H1 (cell line): Measurements from ENCODE around the gene CLASP2. TPM values are rescaled to one million over a fixed set of nuclear protein-coding genes. Genes with fewer than 3 reads are reported as not detected.

ENCODE experiments used
- CTCF ChIA-PET: fragments of 300-600 bp; sonication (Branson Sonifier 250); formaldehyde crosslinking; loops from one replicate; lab custom pipeline; 2021; ENCODE audit not compliant: partially characterized antibody; lab: Charles Lee
- POLR2A ChIA-PET: fragments of 300-600 bp; sonication (Branson Sonifier 250); formaldehyde crosslinking; loops from one replicate; lab custom pipeline; 2021; ENCODE audit warnings: inconsistent platforms; ENCODE audit not compliant: partially characterized antibody; lab: Charles Lee
- DNase-seq, 2 experiments: peaks; one replicate each; pipeline versions ENCODE4 v3.0.0 to v3.0.0-alpha.2; 2010 to 2022; ENCODE audit warnings: low spot score in 2 of 2, low read depth in 1 of 2, mixed read lengths in 1 of 2
- FAIRE-seq: peaks from 2 replicates; lab custom pipeline; 2011; peaks lifted over from hg19 to GRCh38; lab: Jason Lieb, UNC
- H2AFZ ChIP-seq: 2 replicates; pipeline ENCODE4 v1.8.1; 2012; ENCODE audit warnings: low read length, inconsistent platforms
- H2AK5ac ChIP-seq: 2 replicates; pipeline ENCODE4 v1.6.1; 2013; ENCODE audit warnings: low read depth, low read length
- H2BK120ac ChIP-seq: replicated peaks from 2 replicates; pipeline ENCODE3; 2013; ENCODE audit warnings: low read depth, low read length, inconsistent platforms
- H2BK12ac ChIP-seq: 2 replicates; pipeline ENCODE4 v1.6.1; 2013; ENCODE audit warnings: low read depth, low read length
- H2BK15ac ChIP-seq: 2 replicates; pipeline ENCODE4 v1.6.1; 2013; ENCODE audit warnings: low read length
- H2BK20ac ChIP-seq: 2 replicates; pipeline ENCODE4 v1.6.1; 2013; ENCODE audit warnings: low read length
- H2BK5ac ChIP-seq: 2 replicates; pipeline ENCODE4 v1.6.1; 2013; ENCODE audit warnings: low read depth, low read length
- H3K14ac ChIP-seq: 2 replicates; pipeline ENCODE4 v1.6.1; 2013; ENCODE audit warnings: inconsistent platforms; ENCODE audit not compliant: insufficient read length
- H3K18ac ChIP-seq: 2 replicates; pipeline ENCODE4 v1.6.1; 2013; ENCODE audit warnings: low read length; ENCODE audit errors: extremely low read depth
- H3K23ac ChIP-seq: 2 replicates; pipeline ENCODE4 v1.6.1; 2013; ENCODE audit warnings: inconsistent platforms; ENCODE audit not compliant: insufficient read length
- H3K23me2 ChIP-seq: 2 replicates; pipeline ENCODE4 v1.6.1; 2013; ENCODE audit warnings: low read depth, low read length
- H3K27ac ChIP-seq: 2 replicates; pipeline ENCODE4 v1.6.1; 2011; ENCODE audit warnings: low read depth, low read length, inconsistent platforms
- H3K27me3 ChIP-seq, 4 experiments: replicated peaks in 1 of 4; 1 replicate in 1 of 4; 2 replicates in 3 of 4; pipeline versions ENCODE4 v1.6.1 to v1.8.1; 2011 to 2013; ENCODE audit warnings: low read length in 3 of 4, mild to moderate bottlenecking in 3 of 4, inconsistent platforms in 2 of 4, mixed read lengths in 2 of 4, moderate library complexity in 1 of 4; ENCODE audit not compliant: control insufficient read depth in 3 of 4, insufficient read depth in 3 of 4; ENCODE audit errors: extremely low read depth in 1 of 4
- H3K36me3 ChIP-seq, 4 experiments: 2 replicates each; pipeline versions ENCODE4 v1.6.1 to v1.8.1; 2011 to 2013; ENCODE audit warnings: mild to moderate bottlenecking in 4 of 4, low read length in 3 of 4, moderate library complexity in 2 of 4, control low read depth in 1 of 4, inconsistent platforms in 1 of 4; ENCODE audit not compliant: insufficient read depth in 4 of 4, control insufficient read depth in 2 of 4
- H3K4ac ChIP-seq: replicated peaks from 2 replicates; pipeline ENCODE3; 2013; ENCODE audit warnings: low read length, low read depth, mixed read lengths, inconsistent platforms; ENCODE audit not compliant: insufficient read length
- H3K4me1 ChIP-seq, 4 experiments: replicated peaks in 1 of 4; 1 replicate in 1 of 4; 2 replicates in 3 of 4; pipeline versions ENCODE4 v1.6.1 to v1.8.1; 2011 to 2013; ENCODE audit warnings: low read length in 3 of 4, inconsistent platforms in 2 of 4, mixed read lengths in 1 of 4; ENCODE audit not compliant: insufficient read depth in 4 of 4, control insufficient read depth in 3 of 4
- H3K4me2 ChIP-seq, 2 experiments: 2 replicates each; pipeline versions ENCODE4 v1.6.1 to v1.8.1; 2011 to 2013; ENCODE audit warnings: low read depth in 2 of 2, low read length in 2 of 2, control low read depth in 1 of 2, inconsistent platforms in 1 of 2, mild to moderate bottlenecking in 1 of 2; ENCODE audit not compliant: insufficient read depth in 1 of 2
- H3K4me3 ChIP-seq, 4 experiments: fragments of 200-600, 300-600 bp in 1 of 4; sonication (generic), shearing (Covaris generic), sonication (Bioruptor Twin) in 1 of 4; 2 replicates each; pipeline versions ENCODE4 v1.5.1 to v1.8.1; 2011 to 2016; ENCODE audit warnings: low read length in 4 of 4, low read depth in 3 of 4, control low read depth in 2 of 4, inconsistent platforms in 2 of 4, mild to moderate bottlenecking in 2 of 4, mixed read lengths in 1 of 4, moderate library complexity in 1 of 4; ENCODE audit not compliant: insufficient read depth in 2 of 4; ENCODE audit errors: extremely low read depth in 1 of 4
- H3K56ac ChIP-seq: replicated peaks from 2 replicates; pipeline ENCODE3; 2013; ENCODE audit warnings: low read depth, mild to moderate bottlenecking, mixed read lengths, low read length, inconsistent platforms; ENCODE audit not compliant: insufficient read length
- H3K79me1 ChIP-seq: 2 replicates; pipeline ENCODE4 v1.6.1; 2013; ENCODE audit warnings: low read depth, low read length, control low read depth
- H3K79me2 ChIP-seq, 2 experiments: 2 replicates each; pipeline versions ENCODE4 v1.6.1 to v1.8.1; 2012 to 2013; ENCODE audit warnings: low read length in 2 of 2, mild to moderate bottlenecking in 2 of 2, inconsistent platforms in 1 of 2; ENCODE audit not compliant: insufficient read depth in 2 of 2, control insufficient read depth in 1 of 2
- H3K9ac ChIP-seq, 4 experiments: replicated peaks in 1 of 4; 1 replicate in 1 of 4; 2 replicates in 3 of 4; pipeline versions ENCODE4 v1.6.1 to v1.8.1; 2011 to 2013; ENCODE audit warnings: low read depth in 3 of 4, low read length in 3 of 4, control low read depth in 2 of 4, mild to moderate bottlenecking in 2 of 4, moderate library complexity in 2 of 4, inconsistent platforms in 1 of 4; ENCODE audit errors: extremely low read depth in 1 of 4
- H3K9me3 ChIP-seq, 2 experiments: 2 replicates each; pipeline versions ENCODE4 v1.6.1 to v1.8.1; 2012 to 2013; ENCODE audit warnings: mild to moderate bottlenecking in 2 of 2, moderate library complexity in 2 of 2, control low read depth in 1 of 2, inconsistent platforms in 1 of 2, low read depth in 1 of 2, low read length in 1 of 2, mixed read lengths in 1 of 2; ENCODE audit not compliant: insufficient read depth in 2 of 2
- H4K20me1 ChIP-seq, 2 experiments: replicated peaks in 1 of 2; 2 replicates each; pipeline versions ENCODE3 to v1.8.1; 2011 to 2013; ENCODE audit warnings: inconsistent platforms in 2 of 2, low read length in 2 of 2, mild to moderate bottlenecking in 1 of 2; ENCODE audit not compliant: insufficient read depth in 2 of 2, control insufficient read depth in 1 of 2
- H4K5ac ChIP-seq: 2 replicates; pipeline ENCODE4 v1.6.1; 2013; ENCODE audit warnings: low read length, low read depth, mixed read lengths, inconsistent platforms; ENCODE audit not compliant: insufficient read length
- H4K8ac ChIP-seq: 2 replicates; pipeline ENCODE4 v1.8.0; 2013; ENCODE audit warnings: mild to moderate bottlenecking, moderate library complexity, low read length, inconsistent platforms; ENCODE audit not compliant: insufficient read depth; ENCODE audit errors: extremely low read depth
- H4K91ac ChIP-seq: replicated peaks from 2 replicates; pipeline ENCODE3; 2013; ENCODE audit warnings: low read length, mixed read lengths, inconsistent platforms; ENCODE audit not compliant: insufficient read length
- GABPA ChIP-seq: IDR thresholded peaks from 2 replicates; pipeline ENCODE4 v1.6.1; 2011; ENCODE audit warnings: mild to moderate bottlenecking, low read length, moderate library complexity, borderline replicate concordance; ENCODE audit not compliant: insufficient read depth
- HDAC2 ChIP-seq, 2 experiments: fragments of 300-600 bp in 1 of 2; sonication (generic) in 1 of 2; IDR thresholded peaks; 2 replicates each; pipeline ENCODE4 v1.6.1; 2011 to 2012; ENCODE audit warnings: low read depth in 2 of 2, low read length in 2 of 2, mild to moderate bottlenecking in 2 of 2, moderate library complexity in 2 of 2, borderline replicate concordance in 1 of 2, inconsistent platforms in 1 of 2
- HDAC6 ChIP-seq: IDR thresholded peaks from one replicate; pipeline ENCODE4 v1.7.1; 2012; ENCODE audit warnings: low read depth, mild to moderate bottlenecking, inconsistent platforms, low read length, moderate library complexity
- SIRT6 ChIP-seq: IDR thresholded peaks from one replicate; pipeline ENCODE4 v1.7.1; 2012; ENCODE audit warnings: low read length, inconsistent platforms
- TBP ChIP-seq: IDR thresholded peaks from 2 replicates; pipeline ENCODE4 v1.6.1; 2011; ENCODE audit warnings: low read depth, low read length, improper control_type of control experiment
- YY1 ChIP-seq: IDR thresholded peaks from 2 replicates; pipeline ENCODE4 v1.6.1; 2011; ENCODE audit warnings: low read depth, mild to moderate bottlenecking, low read length
- WGBS, 2 experiments: shearing (Covaris generic) in 1 of 2; methylation state at CpG; one replicate each; pipeline versions ENCODE4 v1.1.6 to v1.1.7; 2013 to 2015; ENCODE audit warnings: low lambda C conversion rate in 2 of 2, mixed read lengths in 2 of 2, inconsistent platforms in 1 of 2, low coverage in 1 of 2, missing lambda C conversion rate in 1 of 2; ENCODE audit not compliant: insufficient replicate concordance in 2 of 2, insufficient coverage in 1 of 2, insufficient read length in 1 of 2; ENCODE audit errors: extremely low coverage in 1 of 2, missing lambda C conversion rate in 1 of 2; 5-methylcytosine and 5-hydroxymethylcytosine counted together
- polyA plus RNA-seq, 7 experiments: library from polyadenylated mRNA; depleted of rRNA in 3 of 7; stranded (reverse) in 5 of 7; unstranded in 2 of 7; fragments of >200 nt in 5 of 7; fragments of 200-250 nt in 2 of 7; gene quantifications; 1 replicate in 5 of 7; 2 replicates in 1 of 7; 4 replicates in 1 of 7; pipeline versions ENCODE4 v1.2.1 to v1.2.3, GENCODE V29; 2011 to 2013; ENCODE audit warnings: missing spikeins in 2 of 7, mixed read lengths in 2 of 7
- total RNA-seq: library from RNA; stranded (reverse); fragmentation: NEBNext Ultra II Directional; extraction: Animal tissue kit (Norgen Biotek cat#: 25700); gene quantifications from 2 replicates; pipeline ENCODE4 v1.2.1, GENCODE V29; 2021

The CLASP2 gene
- total and polyA plus RNA-seq, 2 of the 8 experiments (the other 6 are each of a cell fraction or from before 2014, with no cell fraction given) = 21.7 to 58.0 TPM

GRCh38 chr3:33716227-33716626, 1.8 kb downstream of the CLASP2 start:
- CTCF ChIA-PET = interaction anchor here (0.8 to 2.3 kb wide), 4 partner anchors 64 to 219 kb away, joined by 3 to 9 read pairs (median 4); no protein-coding TSS in a partner anchor
- no peaks in the 10 kb centered on the region for H3K27me3 ChIP-seq
- H3K79me2 ChIP-seq = peaks cover 7 to 60% of the 10 kb centered on the region in 2 experiments; a peak in 3 of 4 replicates

More at GRCh38 chr3:33716227-33716626, 1.8 kb downstream of the CLASP2 start:
- no peak overlapping the region for H2BK15ac ChIP-seq
- no peak overlapping the region for H2BK120ac ChIP-seq
- WGBS, 2 experiments = 87% methylated on average over 7 of the region's 7 CpGs; no CpG with 5 or more reads in 1 of the 2 experiments
- peak overlapping the region; percentile 79 to 82 for H3K4me2 ChIP-seq
- DNase-seq = no peak
- H3K4me1 ChIP-seq = peaks cover 0 to 5% (median 1%) of the 10 kb centered on the region in 4 experiments; a peak in 6 of 7 replicates
- no peak overlapping the region for H2BK20ac ChIP-seq
- H3K18ac ChIP-seq = no peak overlapping the region
- H3K9ac ChIP-seq = peak overlapping the region in 1 of 4 experiments; percentile 18; a peak in 1 of 7 replicates
- POLR2A ChIA-PET = interaction anchor here (0.9 kb wide), 1 partner anchor 9 kb away, joined by 4 read pairs; no protein-coding TSS in a partner anchor
- H3K4ac ChIP-seq = no peak overlapping the region
- H3K9me3 ChIP-seq = 0 out of 4 replicates have a peak, but pooled peaks cover 0 to 2% of the 10 kb centered on the region in 2 experiments
- no peak overlapping the region for H4K5ac ChIP-seq
- H3K14ac ChIP-seq = no peak overlapping the region
- H3K56ac ChIP-seq = no peak overlapping the region
- no peak overlapping the region for H3K27ac ChIP-seq
- no peak overlapping the region for H4K8ac ChIP-seq
- H4K20me1 ChIP-seq = peaks cover 0 to 9% of the 10 kb centered on the region in 2 experiments
- no peak overlapping the region for H2BK5ac ChIP-seq
- TF ChIP-seq TBP (no peak), GABPA (no peak), SIRT6 (no peak), HDAC6 (no peak), YY1 (no peak), HDAC2 (IDR thresholded peaks at IDR 0.05; ENCODE audit: borderline replicate concordance in 1 of 2, low read depth in 2 of 2, low read length in 2 of 2) (no peak)
- H3K23ac ChIP-seq = no peak overlapping the region
- no peaks in the 10 kb centered on the region for H3K36me3 ChIP-seq
- no peaks in the 10 kb centered on the region for H3K79me1 ChIP-seq
- FAIRE-seq = no peak
- H3K4me3 ChIP-seq = peak overlapping the region in 2 of 4 experiments; percentile 19 to 81; a peak in 3 of 8 replicates
- no peak overlapping the region for H4K91ac ChIP-seq
- H3K23me2 ChIP-seq = peaks cover 6% of the 10 kb centered on the region
- H2AFZ ChIP-seq = no peak overlapping the region
- H2AK5ac ChIP-seq = no peak overlapping the region
- H2BK12ac ChIP-seq = no peak overlapping the region
